Uterus (tissue), 4 donors: Measurements from ENCODE around the gene PRKN. TPM values are rescaled to one million over a fixed set of nuclear protein-coding genes. Genes with fewer than 3 reads are reported as not detected.

ENCODE experiments used
- DNase-seq, 2 donors: peaks; one replicate each; pipeline ENCODE4 v3.0.0-alpha.2; 2019 to 2020
- H3K27ac ChIP-seq, 2 donors: fragments of 200-600 bp; sonication (generic); 1 replicate in 1 of 2; 2 replicates in 1 of 2; pipeline ENCODE4 v1.5.1; 2016 to 2018
- H3K27me3 ChIP-seq, 2 donors: fragments of 200-600 bp; sonication (generic); one replicate each; pipeline ENCODE4 v1.5.1; 2018 to 2019; ENCODE audit warnings: control low read depth in 1 of 2
- H3K36me3 ChIP-seq, 2 donors: fragments of 200-600 bp; sonication (generic); one replicate each; pipeline ENCODE4 v1.5.1; 2019; ENCODE audit warnings: control low read depth in 1 of 2
- H3K4me1 ChIP-seq, 2 donors: fragments of 200-600 bp; sonication (generic); one replicate each; pipeline ENCODE4 v1.5.1; 2018 to 2019; ENCODE audit warnings: control low read depth in 1 of 2
- H3K4me3 ChIP-seq, 2 donors: fragments of 200-600 bp; sonication (generic); 1 replicate in 1 of 2; 2 replicates in 1 of 2; pipeline ENCODE4 v1.5.1; 2018 to 2019; ENCODE audit warnings: mild to moderate bottlenecking in 1 of 2
- H3K9me3 ChIP-seq, 2 donors: fragments of 200-600 bp; sonication (generic); one replicate each; pipeline ENCODE4 v1.5.1; 2019; ENCODE audit warnings: control low read depth in 1 of 2
- CTCF ChIP-seq, 4 experiments: fragments of 200-600 bp in 2 of 4; fragments of 450-650 bp in 2 of 4; sonication (generic) in 2 of 4; IDR thresholded peaks; one replicate each; pipeline ENCODE4 v1.5.1; 2016 to 2019; ENCODE audit warnings: antibody characterized with exemption in 4 of 4, mild to moderate bottlenecking in 2 of 4, moderate library complexity in 1 of 4
- POLR2A ChIP-seq, 2 donors: fragments of 450-650 bp; IDR thresholded peaks; one replicate each; pipeline ENCODE4 v1.6.1; 2016; ENCODE audit warnings: antibody characterized with exemption in 2 of 2, mild to moderate bottlenecking in 1 of 2, moderate library complexity in 1 of 2
- intact Hi-C: fragments of 100-400 bp; cut with DNase I; formaldehyde crosslinking; loops from one replicate; pipeline ENCODE4 v1.15.1; 2023; ENCODE audit warnings: low total_unique reads
- total RNA-seq, 4 donors: library from RNA; depleted of rRNA in 3 of 4; stranded (reverse); fragments of >200 nt in 3 of 4; gene quantifications; one replicate each; pipeline versions ENCODE4 v1.1.0 to v1.2.4, GENCODE V29; 2014 to 2023
- donor health status: DM: yes; HTN: yes; CAD: no.

Gene PRKN
- total RNA-seq, 4 donors from 2014 or later = 10.2 to 21.3 (median 13.1) TPM

- Histone ChIP-seq H3K9me3 (no peaks in the 10 kb centered on the region), H3K27me3 (no peaks in the 10 kb centered on the region), H3K4me3 (no peak overlapping the region), H3K27ac (no peak overlapping the region), H3K4me1 (no peaks in the 10 kb centered on the region), H3K36me3 (no peaks in the 10 kb centered on the region)
- intact Hi-C loops = no loop called here
- TF ChIP-seq POLR2A (IDR thresholded peaks at IDR 0.05) (no peak), CTCF (IDR thresholded peaks at IDR 0.05) (no peak)
- DNase-seq = no peak
Measured at GRCh38 chr6:161367472-161367871, 1360.1 kb downstream of the PRKN start.

GRCh38 chr6:161366301-161366923 is 1361.2 kb downstream of the PRKN start:
- Histone ChIP-seq H3K4me1 (no peaks in the 10 kb centered on the region), H3K27ac (no peak overlapping the region), H3K9me3 (no peaks in the 10 kb centered on the region), H3K4me3 (no peak overlapping the region), H3K36me3 (no peaks in the 10 kb centered on the region), H3K27me3 (no peaks in the 10 kb centered on the region)
- DNase-seq = no peak
- intact Hi-C loops = no loop called here
- no peak for TF ChIP-seq CTCF (IDR thresholded peaks at IDR 0.05)
- no peak for TF ChIP-seq POLR2A (IDR thresholded peaks at IDR 0.05)

- no peak for DNase-seq
- Histone ChIP-seq H3K4me3 (no peak overlapping the region), H3K36me3 (no peaks in the 10 kb centered on the region), H3K27ac (no peak overlapping the region), H3K27me3 (no peaks in the 10 kb centered on the region), H3K4me1 (no peaks in the 10 kb centered on the region), H3K9me3 (no peaks in the 10 kb centered on the region)
- TF ChIP-seq POLR2A (IDR thresholded peaks at IDR 0.05) = no peak
- TF ChIP-seq CTCF (IDR thresholded peaks at IDR 0.05) = no peak
- intact Hi-C loops = no loop called here
Measured at GRCh38 chr6:161365633-161366032, 1361.9 kb downstream of the PRKN start.

GRCh38 chr6:161363286-161363685 is 1364.3 kb downstream of the PRKN start:
- TF ChIP-seq CTCF (IDR thresholded peaks at IDR 0.05) (no peak), POLR2A (IDR thresholded peaks at IDR 0.05) (no peak)
- H3K9me3 ChIP-seq = no peaks in the 10 kb centered on the region
- intact Hi-C loops = no loop called here
- H3K36me3 ChIP-seq = no peaks in the 10 kb centered on the region
- H3K4me1 ChIP-seq = no peaks in the 10 kb centered on the region
- no peak overlapping the region for H3K4me3 ChIP-seq
- H3K27ac ChIP-seq = no peak overlapping the region
- DNase-seq = no peak
- no peaks in the 10 kb centered on the region for H3K27me3 ChIP-seq

- H3K4me3 ChIP-seq = no peak overlapping the region
- no peak for DNase-seq
- no peaks in the 10 kb centered on the region for H3K27me3 ChIP-seq
- no peaks in the 10 kb centered on the region for H3K36me3 ChIP-seq
- intact Hi-C loops = no loop called here
- H3K27ac ChIP-seq = no peak overlapping the region
- no peaks in the 10 kb centered on the region for H3K4me1 ChIP-seq
- no peak for TF ChIP-seq CTCF (IDR thresholded peaks at IDR 0.05)
- no peak for TF ChIP-seq POLR2A (IDR thresholded peaks at IDR 0.05)
- no peaks in the 10 kb centered on the region for H3K9me3 ChIP-seq
Measured at GRCh38 chr6:161362266-161362665, 1365.3 kb downstream of the PRKN start.
